GM12891 (cell line): ENCODE data around the gene PSMA1.

Experiments used
- PAX5 ChIP-seq: IDR thresholded peaks from 2 replicates; pipeline ENCODE4 v1.6.1; 2011; ENCODE audit warnings: low read length, moderate library complexity, mild to moderate bottlenecking; ENCODE audit not compliant: insufficient read depth, severe bottlenecking
- POLR2A ChIP-seq: IDR thresholded peaks from 2 replicates; pipeline ENCODE4 v1.6.1; 2011; ENCODE audit warnings: low read depth, low read length, control low read depth
- POLR2AphosphoS5 ChIP-seq: IDR thresholded peaks from 2 replicates; pipeline ENCODE4 v1.6.1; 2011; ENCODE audit warnings: low read depth, low read length, control low read depth
- TAF1 ChIP-seq: IDR thresholded peaks from 2 replicates; pipeline ENCODE4 v1.6.1; 2011; ENCODE audit warnings: low read depth, low read length, control low read depth

DNA sequence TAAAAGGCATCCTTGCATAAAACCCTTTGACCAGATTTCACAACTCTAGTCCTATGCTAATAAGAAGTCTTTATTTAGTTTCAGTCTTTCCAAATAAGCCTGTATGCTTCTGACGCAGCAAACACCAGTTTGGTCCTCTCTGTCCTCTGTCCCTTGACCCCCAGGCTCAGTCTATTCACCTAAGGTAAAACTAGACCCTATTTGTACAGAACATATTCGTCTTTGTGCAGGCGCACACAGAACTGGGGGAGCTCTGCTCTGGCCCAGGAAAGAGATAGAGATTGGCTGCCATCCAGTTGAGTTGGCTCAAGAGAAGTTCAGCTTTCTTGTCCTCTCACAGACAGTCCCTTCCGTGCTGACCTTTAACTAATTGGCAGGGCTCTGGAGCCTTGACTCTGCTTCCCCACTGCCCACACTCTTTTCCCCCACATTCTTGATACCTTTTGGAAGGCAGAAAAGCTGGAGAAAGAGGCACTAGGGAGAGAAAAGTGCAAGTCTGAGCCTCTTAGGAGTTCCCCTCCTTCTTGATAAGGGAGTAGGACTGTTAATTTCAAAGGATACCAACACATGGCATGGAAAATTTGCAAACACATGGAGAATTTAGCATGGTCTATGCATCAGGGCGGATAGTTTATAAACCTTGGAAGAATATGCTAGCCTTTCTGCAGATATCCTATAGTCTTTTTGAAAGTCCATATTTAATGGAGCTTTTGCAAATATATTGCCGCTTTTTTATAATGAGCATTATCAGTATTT lies 21.2 kb upstream of the PSMA1 start:
- TF ChIP-seq POLR2A (no peak), POLR2AphosphoS5 (no peak), PAX5 (no peak), TAF1 (no peak)
